ENCODE data around the gene OPN1SW. TPM values are rescaled to one million over a fixed set of nuclear protein-coding genes. Genes with fewer than 3 reads are reported as not detected.
A peak's percentile ranks its signal among the peaks of the same experiment; 100 is the strongest.

The OPN1SW gene, protein sequence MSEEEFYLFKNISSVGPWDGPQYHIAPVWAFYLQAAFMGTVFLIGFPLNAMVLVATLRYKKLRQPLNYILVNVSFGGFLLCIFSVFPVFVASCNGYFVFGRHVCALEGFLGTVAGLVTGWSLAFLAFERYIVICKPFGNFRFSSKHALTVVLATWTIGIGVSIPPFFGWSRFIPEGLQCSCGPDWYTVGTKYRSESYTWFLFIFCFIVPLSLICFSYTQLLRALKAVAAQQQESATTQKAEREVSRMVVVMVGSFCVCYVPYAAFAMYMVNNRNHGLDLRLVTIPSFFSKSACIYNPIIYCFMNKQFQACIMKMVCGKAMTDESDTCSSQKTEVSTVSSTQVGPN
- total RNA-seq (2011; cell fraction: chromatin; rRNA removed; ENCODE audit: low replicate concordance): not detected in 2 replicates
- not detected in 2 replicates for total RNA-seq (2011; cell fraction: nucleolus; rRNA removed)
- not detected in 2 replicates for total RNA-seq (2011; cell fraction: nucleoplasm; rRNA removed)
- not detected in 2 replicates for total RNA-seq (2014; rRNA removed)
- total RNA-seq (2014; rRNA removed; fragmentation: Illumina TruSeq; extraction: Trizol): not detected in 2 replicates
- total RNA-seq (2015; rRNA removed; fragmentation: Illumina TruSeq; extraction: Trizol): not detected in 2 replicates
- total RNA-seq (2021): not detected in 2 replicates
- not detected in 2 replicates for polyA plus RNA-seq (2011; rRNA removed)
- not detected in 2 replicates for polyA plus RNA-seq (2011; cell fraction: cytosol; rRNA removed)
- not detected in 2 replicates for polyA plus RNA-seq (2011; cell fraction: nucleus; rRNA removed)
- polyA plus RNA-seq (2012): 0.09 and 0.24 TPM in 2 replicates
- polyA plus RNA-seq (2014; fragmentation: Illumina TruSeq; extraction: Trizol): not detected in 2 replicates
- polyA plus RNA-seq (2014; fragmentation: Nextera tagmentation; extraction: Ambion mirVana): 1 to 10 TPM in 1 of 2 experiments, under 1 TPM in 1; 0.84 to 1.0 TPM
- polyA plus RNA-seq (2014; rRNA removed): not detected in 2 replicates
- not detected in 2 replicates for polyA minus RNA-seq (2011; rRNA and poly(A)+ RNA removed)
- polyA minus RNA-seq (2011; cell fraction: cytosol; rRNA and poly(A)+ RNA removed): not detected in 2 replicates
- polyA minus RNA-seq (2011; cell fraction: nucleus; rRNA and poly(A)+ RNA removed): not detected in 2 replicates
- percentile 15 among the genes with signal in this experiment for Bru-seq, nascent RNA
- BruChase-seq, experiment 1, labeled RNA remaining after a 2-hour chase: not detected
- not detected for BruChase-seq, experiment 2, labeled RNA remaining after a 6-hour chase
- long read RNA-seq, experiment 1, partial matches to known transcripts: 0 of 11 reads
- long read RNA-seq, experiment 1, other reads (novel, unspliced or antisense): 11 of 11 reads
- long read RNA-seq, experiment 2: 0 reads
- long read RNA-seq, experiment 3, partial matches to known transcripts: 0 of 1 reads
- long read RNA-seq, experiment 3, other reads (novel, unspliced or antisense): 1 of 1 reads

DNA sequence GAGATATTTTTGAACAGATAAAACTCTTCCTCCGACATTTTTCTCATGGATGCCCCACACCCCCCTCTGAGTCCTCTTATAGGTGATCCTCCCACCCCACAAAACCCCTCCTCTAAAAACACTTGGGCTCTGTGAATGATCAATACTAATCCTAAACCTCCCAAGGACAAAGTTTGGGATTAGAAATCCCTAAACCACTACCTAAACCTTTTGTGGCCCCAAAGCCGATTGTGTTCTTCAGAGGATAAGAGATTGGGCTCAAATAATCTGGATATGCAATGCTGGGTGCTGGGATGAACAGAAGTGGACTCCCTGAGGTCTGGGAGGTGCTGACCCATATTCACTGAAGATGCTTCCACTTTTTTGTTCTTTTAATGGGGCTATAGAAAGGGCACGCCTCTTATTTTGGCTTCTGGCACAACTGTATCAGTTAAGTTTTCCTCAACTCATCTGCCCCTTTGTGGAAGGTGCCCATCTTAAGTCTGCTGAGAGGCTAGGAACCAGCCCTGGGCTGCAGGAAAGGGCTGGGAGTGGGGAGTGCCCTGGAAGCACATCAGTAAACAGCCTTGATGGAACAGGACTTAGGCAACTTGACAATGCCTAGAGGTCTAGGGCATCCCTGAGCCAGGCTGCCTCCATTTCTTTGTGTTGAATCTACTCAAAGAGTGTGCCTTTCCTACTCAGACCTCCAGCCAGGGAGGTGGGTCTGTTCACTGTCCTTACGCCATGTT, at the start of gene OPN1SW:
Gene OPN1SW (minus strand): TSS at position 51 of the 731 bp plus-strand sequence. CDS start 13 bp downstream, at position 38.
- in situ Hi-C loops (cut with MboI) (no loop called here), intact Hi-C loops (cut with micrococcal nuclease) (no loop called here)
- FAIRE-seq (no peak), ATAC-seq (0 out of 3 replicates have a peak, but pooled peaks have one; percentile 5), DNase-seq (ENCODE audit: extremely low read depth in 1 of 4, low spot score in 3 of 4) (no peak)
- 78% methylated on average over 4 of the region's 4 CpGs for WGBS (ENCODE audit: insufficient coverage, low coverage, missing lambda C conversion rate)
- Histone ChIP-seq H2AFZ (ENCODE audit: low read depth, low read length) (no peak within 1 kb of the TSS), H3K36me3 (ENCODE audit: control insufficient read depth, insufficient read depth, low read length) (peaks cover 29% of the 10 kb centered on the region), H3K9ac (ENCODE audit: insufficient read depth in 1 of 2, low read depth in 2 of 2, low read length in 2 of 2) (no peak within 1 kb of the TSS), H4K20me1 (replicated peaks; ENCODE audit: control insufficient read depth, insufficient read depth, low read length) (no peaks in the 10 kb centered on the region), H3K79me2 (ENCODE audit: control insufficient read depth, insufficient read depth, low read length) (no peaks in the 10 kb centered on the region), H3K4me3 (no peak within 1 kb of the TSS), H3K4me2 (ENCODE audit: insufficient read depth, low read length) (no peak within 1 kb of the TSS), H3K4me1 (replicated peaks in 1 of 2; ENCODE audit: control insufficient read depth in 2 of 2, insufficient read depth in 2 of 2, low read length in 2 of 2) (peaks cover 0 to 4% of the 10 kb centered on the region in 2 experiments; a peak in 2 of 5 replicates), H3K9me3 (replicated peaks; ENCODE audit: control insufficient read depth, insufficient read depth, low read depth, low read length) (no peaks in the 10 kb centered on the region), H3K9me1 (ENCODE audit: control insufficient read depth, insufficient read depth, low read length) (no peaks in the 10 kb centered on the region), H3K27me3 (ENCODE audit: control insufficient read depth in 2 of 2, insufficient read depth in 2 of 2, low read length in 2 of 2) (no peaks in the 10 kb centered on the region), H3K27ac (ENCODE audit: extremely low read depth, low read depth, low read length) (no peak within 1 kb of the TSS)
- POLR2A ChIA-PET: interaction anchor here (1.8 to 2.4 kb wide), 2 partner anchors 10 to 35 kb away, joined by 6 to 9 read pairs; no protein-coding TSS in a partner anchor
- CTCF ChIA-PET (ENCODE audit: low intra/inter-chr PET ratio): no interaction called here
- no TSS peak for BruUV-seq (replicated peaks)
- TF ChIP-seq, protein P1, sequence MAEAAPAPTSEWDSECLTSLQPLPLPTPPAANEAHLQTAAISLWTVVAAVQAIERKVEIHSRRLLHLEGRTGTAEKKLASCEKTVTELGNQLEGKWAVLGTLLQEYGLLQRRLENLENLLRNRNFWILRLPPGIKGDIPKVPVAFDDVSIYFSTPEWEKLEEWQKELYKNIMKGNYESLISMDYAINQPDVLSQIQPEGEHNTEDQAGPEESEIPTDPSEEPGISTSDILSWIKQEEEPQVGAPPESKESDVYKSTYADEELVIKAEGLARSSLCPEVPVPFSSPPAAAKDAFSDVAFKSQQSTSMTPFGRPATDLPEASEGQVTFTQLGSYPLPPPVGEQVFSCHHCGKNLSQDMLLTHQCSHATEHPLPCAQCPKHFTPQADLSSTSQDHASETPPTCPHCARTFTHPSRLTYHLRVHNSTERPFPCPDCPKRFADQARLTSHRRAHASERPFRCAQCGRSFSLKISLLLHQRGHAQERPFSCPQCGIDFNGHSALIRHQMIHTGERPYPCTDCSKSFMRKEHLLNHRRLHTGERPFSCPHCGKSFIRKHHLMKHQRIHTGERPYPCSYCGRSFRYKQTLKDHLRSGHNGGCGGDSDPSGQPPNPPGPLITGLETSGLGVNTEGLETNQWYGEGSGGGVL (CRISPR knock-in tag; IDR thresholded peaks at IDR 0.05): no peak
- TF ChIP-seq ELF2 (CRISPR knock-in tag; IDR thresholded peaks at IDR 0.05): no peak
- TF ChIP-seq, protein P2, sequence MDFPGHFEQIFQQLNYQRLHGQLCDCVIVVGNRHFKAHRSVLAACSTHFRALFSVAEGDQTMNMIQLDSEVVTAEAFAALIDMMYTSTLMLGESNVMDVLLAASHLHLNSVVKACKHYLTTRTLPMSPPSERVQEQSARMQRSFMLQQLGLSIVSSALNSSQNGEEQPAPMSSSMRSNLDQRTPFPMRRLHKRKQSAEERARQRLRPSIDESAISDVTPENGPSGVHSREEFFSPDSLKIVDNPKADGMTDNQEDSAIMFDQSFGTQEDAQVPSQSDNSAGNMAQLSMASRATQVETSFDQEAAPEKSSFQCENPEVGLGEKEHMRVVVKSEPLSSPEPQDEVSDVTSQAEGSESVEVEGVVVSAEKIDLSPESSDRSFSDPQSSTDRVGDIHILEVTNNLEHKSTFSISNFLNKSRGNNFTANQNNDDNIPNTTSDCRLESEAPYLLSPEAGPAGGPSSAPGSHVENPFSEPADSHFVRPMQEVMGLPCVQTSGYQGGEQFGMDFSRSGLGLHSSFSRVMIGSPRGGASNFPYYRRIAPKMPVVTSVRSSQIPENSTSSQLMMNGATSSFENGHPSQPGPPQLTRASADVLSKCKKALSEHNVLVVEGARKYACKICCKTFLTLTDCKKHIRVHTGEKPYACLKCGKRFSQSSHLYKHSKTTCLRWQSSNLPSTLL (IDR thresholded peaks at IDR 0.05): no peak
- TF ChIP-seq SMARCA4 (IDR thresholded peaks at IDR 0.05): no peak
- no peak for TF ChIP-seq PHF8 (IDR thresholded peaks at IDR 0.05; ENCODE audit: borderline replicate concordance, low read length)
- TF ChIP-seq ZNF212 (CRISPR knock-in tag; IDR thresholded peaks at IDR 0.05): no peak
- no peak for TF ChIP-seq SAFB (IDR thresholded peaks at IDR 0.05; ENCODE audit: borderline replicate concordance, low read depth, low read length)
- TF ChIP-seq ZNF311 (CRISPR knock-in tag; IDR thresholded peaks at IDR 0.05): no peak
- 0 out of 2 replicates have a peak, but pooled peaks have one; percentile 5 for TF ChIP-seq POLR2AphosphoS2 (IDR thresholded peaks at IDR 0.05; ENCODE audit: low read length)
- no peak for TF ChIP-seq L3MBTL2 (IDR thresholded peaks at IDR 0.05)
- no peak for TF ChIP-seq MTA2 (IDR thresholded peaks at IDR 0.05; ENCODE audit: low read depth)

Measured in K562 (cell line).